Ovary (tissue), 3 donors: ENCODE measurements around the gene ZNHIT1.

Experiments
- EP300 ChIP-seq: sonication (generic); formaldehyde crosslinking; IDR thresholded peaks from one replicate; pipeline ENCODE4 v1.6.1; 2017; ENCODE audit warnings: antibody characterized with exemption
- POLR2A ChIP-seq: fragments of 450-650 bp; IDR thresholded peaks from one replicate; pipeline ENCODE4 v1.6.1; 2017; ENCODE audit warnings: antibody characterized with exemption, mild to moderate bottlenecking, moderate library complexity
- TF ChIP-seq, protein P1 (sequence below), 3 donors: fragments of 450-650 bp in 2 of 3; fragments of 200-600 bp in 1 of 3; IDR thresholded peaks; one replicate each; pipeline versions ENCODE4 v1.5.1 to v1.8.0; 2016 to 2022; ENCODE audit warnings: antibody characterized with exemption in 3 of 3, mild to moderate bottlenecking in 1 of 3
- donor health status: DM: no; HTN: no; CAD: no.

DNA sequence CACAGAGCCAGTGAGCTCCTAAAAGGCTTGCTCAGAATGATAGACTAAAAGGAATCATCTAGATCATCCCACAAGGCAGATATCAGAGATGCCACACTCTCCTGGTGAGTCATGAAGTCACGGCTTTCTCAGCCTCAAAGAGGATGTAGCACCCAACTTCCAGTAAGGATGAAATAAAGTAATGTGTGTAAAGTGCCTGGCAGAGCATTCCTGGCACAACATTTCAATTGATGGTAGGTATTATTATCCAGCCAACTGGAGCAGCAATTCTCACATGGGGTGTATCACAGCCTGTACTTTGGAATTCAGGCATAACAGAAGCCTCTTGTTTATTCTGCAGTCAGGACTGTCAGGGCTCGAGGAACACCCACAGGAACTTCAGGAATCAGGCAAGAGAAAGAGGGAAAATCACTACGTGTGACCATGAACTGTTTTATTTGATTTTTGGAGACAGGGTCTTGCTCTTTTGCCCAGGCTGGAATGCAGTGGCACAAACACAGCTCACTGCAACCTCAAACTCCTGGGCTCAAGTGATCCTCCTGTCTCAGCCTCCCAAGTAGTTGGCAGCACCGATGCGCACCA, 32.6 kb upstream of the ZNHIT1 start:
- TF ChIP-seq, protein P1, sequence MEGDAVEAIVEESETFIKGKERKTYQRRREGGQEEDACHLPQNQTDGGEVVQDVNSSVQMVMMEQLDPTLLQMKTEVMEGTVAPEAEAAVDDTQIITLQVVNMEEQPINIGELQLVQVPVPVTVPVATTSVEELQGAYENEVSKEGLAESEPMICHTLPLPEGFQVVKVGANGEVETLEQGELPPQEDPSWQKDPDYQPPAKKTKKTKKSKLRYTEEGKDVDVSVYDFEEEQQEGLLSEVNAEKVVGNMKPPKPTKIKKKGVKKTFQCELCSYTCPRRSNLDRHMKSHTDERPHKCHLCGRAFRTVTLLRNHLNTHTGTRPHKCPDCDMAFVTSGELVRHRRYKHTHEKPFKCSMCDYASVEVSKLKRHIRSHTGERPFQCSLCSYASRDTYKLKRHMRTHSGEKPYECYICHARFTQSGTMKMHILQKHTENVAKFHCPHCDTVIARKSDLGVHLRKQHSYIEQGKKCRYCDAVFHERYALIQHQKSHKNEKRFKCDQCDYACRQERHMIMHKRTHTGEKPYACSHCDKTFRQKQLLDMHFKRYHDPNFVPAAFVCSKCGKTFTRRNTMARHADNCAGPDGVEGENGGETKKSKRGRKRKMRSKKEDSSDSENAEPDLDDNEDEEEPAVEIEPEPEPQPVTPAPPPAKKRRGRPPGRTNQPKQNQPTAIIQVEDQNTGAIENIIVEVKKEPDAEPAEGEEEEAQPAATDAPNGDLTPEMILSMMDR (IDR thresholded peaks at IDR 0.05) = no peak
- TF ChIP-seq POLR2A (no peak), EP300 (no peak)
